GM12878 (cell line): ENCODE results near the gene AQP5.
"Not testable (repeated sequence)": the region's sequence is repeated elsewhere in the genome, so short reads cannot be mapped to it uniquely, and the experiment has no call there.

Experiments used
- CTCF ChIP-seq, 3 experiments: IDR thresholded peaks in 2 of 3; conservative IDR thresholded peaks in 1 of 3; 2 replicates each; pipeline ENCODE4 v1.5.1; 2011; ENCODE audit warnings: low read depth in 3 of 3, low read length in 3 of 3, mild to moderate bottlenecking in 3 of 3, control low read depth in 2 of 3, moderate library complexity in 2 of 3, inconsistent platforms in 1 of 3, mixed read lengths in 1 of 3; ENCODE audit not compliant: control insufficient read depth in 2 of 3, insufficient read depth in 1 of 3; ENCODE audit errors: extremely low read depth in 1 of 3
- ESRRA ChIP-seq: IDR thresholded peaks from 2 replicates; pipeline ENCODE4 v1.6.1; 2012; ENCODE audit warnings: mild to moderate bottlenecking, low read length, improper control_type of control experiment
- GATAD2B ChIP-seq: fragments of 450-650 bp; conservative IDR thresholded peaks from 2 replicates; pipeline ENCODE4 v1.6.1; 2017; ENCODE audit warnings: low read depth, mild to moderate bottlenecking, moderate library complexity
- NR2C2 ChIP-seq: IDR thresholded peaks from 2 replicates; pipeline ENCODE4 v1.6.1; 2011; ENCODE audit warnings: borderline replicate concordance, low read depth; ENCODE audit not compliant: control insufficient read depth, insufficient read length
- POLR2AphosphoS5 ChIP-seq: IDR thresholded peaks from 2 replicates; pipeline ENCODE4 v1.6.1; 2011; ENCODE audit warnings: mild to moderate bottlenecking, low read length, inconsistent platforms
- REST ChIP-seq: IDR thresholded peaks from 2 replicates; pipeline ENCODE4 v1.6.1; 2012; ENCODE audit warnings: mild to moderate bottlenecking, low read depth, low read length
- SIN3A ChIP-seq: IDR thresholded peaks from 2 replicates; pipeline ENCODE4 v1.6.1; 2012; ENCODE audit warnings: low read depth, low read length, improper control_type of control experiment

DNA sequence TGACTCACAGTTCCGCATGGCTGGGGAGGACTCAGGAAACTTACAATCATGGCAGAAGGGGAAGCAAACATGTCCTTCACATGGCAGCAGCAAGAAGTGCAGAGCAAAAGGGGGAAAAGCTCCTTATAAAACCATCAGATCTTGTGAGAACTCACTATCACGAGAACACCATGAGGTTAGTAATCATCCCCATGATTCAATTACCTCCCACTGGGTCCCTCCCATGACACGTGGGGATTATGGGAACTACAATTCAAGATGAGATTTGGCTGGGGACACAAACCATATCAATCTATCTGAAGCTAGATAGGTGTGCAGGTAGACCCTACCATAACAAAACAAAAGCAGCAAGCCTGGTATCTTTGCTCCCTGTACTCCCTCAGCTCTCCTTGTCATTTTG lies 24.8 kb downstream of the AQP5 start:
- TF ChIP-seq CTCF (IDR thresholded peaks at IDR 0.05 in 2 of 3, conservative IDR thresholded peaks at IDR 0.05 in 1 of 3; ENCODE audit: control insufficient read depth in 2 of 3, extremely low read depth in 1 of 3, insufficient read depth in 1 of 3, low read depth in 3 of 3, low read length in 3 of 3); NR2C2; ESRRA; SIN3A; REST; GATAD2B; POLR2AphosphoS5: not testable (repeated sequence)
